Measurements from ENCODE around the gene DEFB124. TPM values are rescaled to one million over a fixed set of nuclear protein-coding genes. Genes with fewer than 3 reads are reported as not detected.

Gene DEFB124
- total RNA-seq, 1 donor from 2014 or later = not detected

DNA sequence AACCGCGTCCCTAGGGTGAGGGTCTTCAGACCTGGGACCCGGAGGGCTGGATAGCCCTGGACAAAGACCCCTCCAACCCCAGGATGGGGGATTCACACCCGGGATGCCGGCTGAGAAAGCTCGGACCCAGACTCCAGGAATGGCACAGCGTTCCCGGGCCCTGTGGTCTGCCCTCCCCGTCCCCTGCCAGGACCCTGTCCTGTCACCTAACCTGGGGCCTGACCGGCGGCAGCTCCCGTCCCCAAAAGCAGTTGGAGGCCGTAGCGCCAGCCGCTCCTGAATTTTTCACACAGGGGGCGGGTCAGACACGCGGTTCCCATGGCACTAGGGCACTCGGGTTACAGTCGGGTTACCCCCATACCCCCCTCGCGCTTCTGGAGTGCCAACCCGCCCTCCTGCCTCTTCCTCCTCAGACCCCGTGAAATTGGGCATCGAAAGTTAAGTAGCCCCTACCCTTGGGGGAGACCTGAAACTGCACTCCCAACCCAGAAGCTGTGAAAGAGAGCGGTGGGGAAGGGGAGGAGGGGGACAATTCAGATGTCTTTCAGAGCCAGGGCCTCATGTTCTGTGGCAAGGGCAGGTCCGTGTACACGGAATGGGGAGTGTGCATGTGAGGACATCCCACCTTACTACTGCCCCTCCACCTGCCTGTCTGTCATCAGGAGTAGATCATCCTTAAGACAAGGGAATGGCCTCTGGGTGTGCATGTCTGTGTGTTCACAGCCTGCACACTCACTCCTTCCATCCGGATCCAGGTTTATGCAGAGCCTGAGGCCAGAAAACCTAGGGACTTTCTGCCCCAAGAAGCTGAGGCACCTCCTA is 756 bp upstream of the DEFB124 start:
- DNase-seq (ENCODE audit: low read depth) = no peak
- Histone ChIP-seq H3K4me2 (ENCODE audit: low read length) (peak overlapping the region; percentile 39), H2AFZ (ENCODE audit: low read depth, low read length) (no peak overlapping the region), H4K20me1 (ENCODE audit: insufficient read depth, low read length) (no peaks in the 10 kb centered on the region), H3K79me2 (ENCODE audit: insufficient read depth, low read length) (no peaks in the 10 kb centered on the region), H3K36me3 (ENCODE audit: insufficient read depth, low read length) (no peaks in the 10 kb centered on the region), H3K9ac (ENCODE audit: low read length) (no peak overlapping the region), H3K27ac (ENCODE audit: low read depth, low read length) (no peak overlapping the region), H3K4me1 (ENCODE audit: insufficient read depth, low read length) (no peaks in the 10 kb centered on the region), H3K27me3 (ENCODE audit: insufficient read depth, low read length) (peaks cover 24% of the 10 kb centered on the region), H3K9me3 (ENCODE audit: insufficient read depth, low read depth, low read length) (no peaks in the 10 kb centered on the region), H3K4me3 (ENCODE audit: insufficient read depth, low read depth, low read length) (no peak overlapping the region)
- Mint-ChIP-seq H3K9me3 (ENCODE audit: unreplicated experiment) (peaks cover 16% of the 10 kb centered on the region), H3K27ac (ENCODE audit: unreplicated experiment) (no peak overlapping the region), H3K36me3 (ENCODE audit: low read depth, unreplicated experiment) (no peaks in the 10 kb centered on the region), H3K4me1 (ENCODE audit: low read depth, unreplicated experiment) (no peaks in the 10 kb centered on the region), H3K27me3 (ENCODE audit: low read depth, unreplicated experiment) (peaks cover 38% of the 10 kb centered on the region), H3K4me3 (ENCODE audit: unreplicated experiment) (no peak overlapping the region)
- no peak for FAIRE-seq
- TF ChIP-seq EZH2 (IDR thresholded peaks at IDR 0.05; ENCODE audit: insufficient read depth, low read length) = peak; percentile 59
- TF ChIP-seq, protein P1, sequence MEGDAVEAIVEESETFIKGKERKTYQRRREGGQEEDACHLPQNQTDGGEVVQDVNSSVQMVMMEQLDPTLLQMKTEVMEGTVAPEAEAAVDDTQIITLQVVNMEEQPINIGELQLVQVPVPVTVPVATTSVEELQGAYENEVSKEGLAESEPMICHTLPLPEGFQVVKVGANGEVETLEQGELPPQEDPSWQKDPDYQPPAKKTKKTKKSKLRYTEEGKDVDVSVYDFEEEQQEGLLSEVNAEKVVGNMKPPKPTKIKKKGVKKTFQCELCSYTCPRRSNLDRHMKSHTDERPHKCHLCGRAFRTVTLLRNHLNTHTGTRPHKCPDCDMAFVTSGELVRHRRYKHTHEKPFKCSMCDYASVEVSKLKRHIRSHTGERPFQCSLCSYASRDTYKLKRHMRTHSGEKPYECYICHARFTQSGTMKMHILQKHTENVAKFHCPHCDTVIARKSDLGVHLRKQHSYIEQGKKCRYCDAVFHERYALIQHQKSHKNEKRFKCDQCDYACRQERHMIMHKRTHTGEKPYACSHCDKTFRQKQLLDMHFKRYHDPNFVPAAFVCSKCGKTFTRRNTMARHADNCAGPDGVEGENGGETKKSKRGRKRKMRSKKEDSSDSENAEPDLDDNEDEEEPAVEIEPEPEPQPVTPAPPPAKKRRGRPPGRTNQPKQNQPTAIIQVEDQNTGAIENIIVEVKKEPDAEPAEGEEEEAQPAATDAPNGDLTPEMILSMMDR (IDR thresholded peaks at IDR 0.05; ENCODE audit: insufficient read depth, low read depth, low read length) = no peak

DNA sequence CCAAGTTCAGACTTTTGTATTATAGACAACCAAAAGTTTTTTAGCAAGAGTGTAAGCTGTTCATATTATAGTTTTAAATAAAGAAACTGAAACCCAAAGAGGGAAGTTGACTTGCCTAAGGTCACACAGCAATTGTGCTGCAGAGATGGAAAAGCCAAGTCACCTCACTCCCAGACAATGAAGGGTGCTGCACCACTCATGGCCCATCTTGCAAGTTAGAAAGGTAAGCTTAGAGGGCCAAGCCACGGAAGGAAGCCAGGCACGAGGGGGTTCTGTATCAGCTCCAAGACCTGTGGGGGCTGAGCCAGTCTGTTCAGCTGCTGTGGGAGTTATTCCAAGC is 860 bp downstream of the DEFB124 start:
- peaks cover 16% of the 10 kb centered on the region for H3K9me3 Mint-ChIP-seq (ENCODE audit: unreplicated experiment)
- Histone ChIP-seq H3K9ac (ENCODE audit: low read length) (no peak overlapping the region), H3K4me3 (ENCODE audit: insufficient read depth, low read depth, low read length) (no peak overlapping the region), H3K4me1 (ENCODE audit: insufficient read depth, low read length) (no peaks in the 10 kb centered on the region), H4K20me1 (ENCODE audit: insufficient read depth, low read length) (no peaks in the 10 kb centered on the region), H2AFZ (ENCODE audit: low read depth, low read length) (no peak overlapping the region), H3K79me2 (ENCODE audit: insufficient read depth, low read length) (no peaks in the 10 kb centered on the region), H3K27ac (ENCODE audit: low read depth, low read length) (no peak overlapping the region), H3K36me3 (ENCODE audit: insufficient read depth, low read length) (no peaks in the 10 kb centered on the region), H3K9me3 (ENCODE audit: insufficient read depth, low read depth, low read length) (no peaks in the 10 kb centered on the region), H3K27me3 (ENCODE audit: insufficient read depth, low read length) (peaks cover 24% of the 10 kb centered on the region), H3K4me2 (ENCODE audit: low read length) (no peak overlapping the region)
- H3K36me3 Mint-ChIP-seq (ENCODE audit: low read depth, unreplicated experiment) = no peaks in the 10 kb centered on the region
- FAIRE-seq = no peak
- H3K4me3 Mint-ChIP-seq (ENCODE audit: unreplicated experiment) = no peak overlapping the region
- H3K27ac Mint-ChIP-seq (ENCODE audit: unreplicated experiment) = no peak overlapping the region
- H3K4me1 Mint-ChIP-seq (ENCODE audit: low read depth, unreplicated experiment) = no peaks in the 10 kb centered on the region
- TF ChIP-seq EZH2 (IDR thresholded peaks at IDR 0.05; ENCODE audit: insufficient read depth, low read length) = no peak
- TF ChIP-seq, protein P1 (IDR thresholded peaks at IDR 0.05; ENCODE audit: insufficient read depth, low read depth, low read length) = no peak
- no peak for DNase-seq (ENCODE audit: low read depth)
- peaks cover 38% of the 10 kb centered on the region for H3K27me3 Mint-ChIP-seq (ENCODE audit: low read depth, unreplicated experiment)
